GM21528 (cell line): ENCODE measurements around the gene GSTM3.
"Not testable (repeated sequence)": the region's sequence is repeated elsewhere in the genome, so short reads cannot be mapped to it uniquely, and the experiment has no call there.

Experiments used
- ATAC-seq: cut with Tn5 transposase; IDR thresholded peaks from one replicate; pipeline ENCODE4 v1.9.1; 2021; ENCODE audit warnings: mild to moderate bottlenecking, moderate library complexity; ENCODE audit not compliant: unreplicated experiment, low FRiP score

Gene GSTM3

GRCh38 chr1:109732390-109732881 is 8.4 kb downstream of the GSTM3 start:
- ATAC-seq = no peak

DNA sequence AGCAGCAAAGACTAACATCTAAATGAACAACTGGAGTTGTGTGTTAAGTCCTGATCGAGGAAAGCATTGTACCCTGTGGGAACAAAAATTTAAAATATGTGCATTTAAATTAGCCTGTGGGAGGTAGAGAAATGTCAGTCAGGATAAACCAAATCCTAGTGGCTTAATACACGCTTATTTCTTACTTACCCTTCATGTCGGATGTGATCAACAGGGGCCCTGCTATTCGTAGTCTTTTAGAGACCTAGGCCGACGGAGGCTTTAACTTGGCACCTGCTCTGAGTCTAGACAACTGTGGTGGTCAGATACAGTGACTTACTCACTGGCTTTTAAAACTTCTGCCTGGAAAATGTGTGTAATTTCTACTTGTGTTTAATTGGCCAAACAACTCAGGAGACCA is 10.2 kb downstream of the GSTM3 start:
- no peak for ATAC-seq

GRCh38 chr1:109728870-109729269 is 12.0 kb downstream of the GSTM3 start:
- ATAC-seq = no peak

DNA sequence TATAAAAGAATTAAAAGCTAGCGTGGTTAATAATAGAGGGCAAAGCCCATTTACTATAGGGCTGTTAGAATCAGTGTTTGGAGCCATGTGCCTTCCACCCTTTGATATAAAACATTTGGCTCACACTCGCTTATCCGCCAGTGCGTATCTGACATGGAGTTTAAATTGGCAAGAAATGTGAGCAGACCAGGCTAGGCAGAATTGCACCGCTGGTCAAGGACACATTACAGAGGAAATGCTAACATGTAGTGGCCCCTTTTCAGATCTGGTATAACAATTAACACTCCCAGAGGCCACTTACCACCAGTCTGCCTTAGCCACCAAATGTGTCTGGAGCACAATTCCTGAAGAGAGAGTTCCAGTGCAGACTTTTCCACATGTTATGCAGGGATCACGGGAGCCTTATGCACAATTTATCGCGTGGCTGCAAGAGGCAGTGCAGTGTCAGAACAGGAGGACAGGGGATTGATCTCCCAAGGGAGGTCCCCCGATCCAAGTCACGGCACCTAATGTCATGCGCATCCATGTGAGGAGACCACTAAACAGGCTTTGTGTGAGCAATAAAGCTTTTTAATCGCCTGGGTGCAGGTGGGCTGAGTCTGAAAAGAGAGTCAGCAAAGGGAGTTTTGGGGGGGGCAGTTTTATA is 14.0 kb downstream of the GSTM3 start:
- no peak for ATAC-seq

- ATAC-seq = no peak
These were observed 14.8 kb downstream of the GSTM3 start for GRCh38 chr1:109726007-109726406.

- no peak for ATAC-seq
These were observed 15.3 kb downstream of the GSTM3 start for GRCh38 chr1:109725510-109725909.

GRCh38 chr1:109724933-109725332 is 15.9 kb downstream of the GSTM3 start:
- no peak for ATAC-seq

GRCh38 chr1:109722908-109723691 is 17.7 kb downstream of the GSTM3 start:
- ATAC-seq = no peak

DNA sequence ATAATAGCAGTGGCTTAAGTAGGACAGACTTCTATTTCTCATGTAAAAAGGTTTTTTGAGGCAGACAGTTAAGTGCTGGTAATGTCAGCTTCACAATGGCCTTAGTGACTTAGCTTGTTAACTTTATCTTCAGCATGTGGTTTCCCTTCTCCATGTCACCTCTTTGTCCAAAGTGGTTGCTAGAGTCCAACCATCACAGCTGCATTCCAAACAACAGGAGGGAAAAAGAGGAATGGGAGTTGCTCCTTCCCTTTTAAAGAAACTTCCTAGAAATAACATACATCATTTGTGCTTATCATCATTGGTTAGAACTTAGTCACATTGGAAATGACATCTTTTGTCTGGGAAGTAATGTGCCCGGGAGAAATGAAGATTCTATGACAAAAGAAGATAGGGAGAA is 18.9 kb downstream of the GSTM3 start:
- ATAC-seq = no peak

DNA sequence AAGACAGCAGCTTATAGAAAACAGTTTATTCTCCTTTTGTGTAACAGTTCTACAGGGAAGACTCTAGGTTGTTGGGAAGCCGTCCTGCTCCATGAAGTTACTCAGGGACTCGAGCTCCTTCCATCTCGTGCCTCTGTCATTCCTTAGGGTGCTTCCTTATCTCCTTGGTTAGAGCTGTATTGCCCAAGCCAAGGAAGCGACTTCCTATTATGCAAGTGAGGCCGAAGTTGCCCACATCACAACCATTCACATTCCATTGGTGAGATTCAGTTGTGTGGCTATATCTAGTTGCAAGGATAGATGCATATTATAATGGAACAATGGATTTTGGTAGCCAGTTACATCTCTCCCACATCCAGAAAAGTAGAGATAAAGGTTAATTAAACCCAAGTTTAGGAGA is 19.8 kb downstream of the GSTM3 start:
- no peak for ATAC-seq

GRCh38 chr1:109719337-109719837 is 21.5 kb downstream of the GSTM3 start:
- no peak for ATAC-seq

- no peak for ATAC-seq
These were observed 22.3 kb downstream of the GSTM3 start for GRCh38 chr1:109718495-109718894.

GRCh38 chr1:109717729-109718128 is 23.1 kb downstream of the GSTM3 start:
- no peak for ATAC-seq

DNA sequence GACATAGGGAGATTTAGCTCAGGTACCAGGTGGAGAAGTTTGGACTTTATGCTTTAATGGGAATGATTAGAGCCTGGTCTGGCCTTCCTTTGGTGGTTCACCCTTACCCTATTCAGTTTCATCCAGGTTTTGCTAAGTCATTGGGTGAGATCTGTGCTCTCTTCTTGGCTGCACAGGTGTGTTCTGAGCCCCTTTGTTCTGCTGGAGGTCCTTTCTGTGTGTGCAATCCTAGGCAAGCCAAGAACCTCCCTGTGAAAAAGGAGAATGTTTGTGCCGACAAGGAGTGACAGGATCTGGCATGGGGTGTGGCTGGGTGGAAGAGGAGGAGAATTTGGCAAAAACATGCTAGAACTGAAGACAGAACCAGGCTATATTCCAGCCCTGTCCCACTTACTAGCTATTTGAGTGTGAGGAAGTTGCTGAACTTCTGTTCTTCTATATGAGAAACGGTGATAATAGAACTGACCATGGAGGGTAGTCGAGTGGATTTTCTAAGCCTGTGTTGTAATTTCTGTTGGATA is 24.2 kb downstream of the GSTM3 start:
- ATAC-seq = no peak

DNA sequence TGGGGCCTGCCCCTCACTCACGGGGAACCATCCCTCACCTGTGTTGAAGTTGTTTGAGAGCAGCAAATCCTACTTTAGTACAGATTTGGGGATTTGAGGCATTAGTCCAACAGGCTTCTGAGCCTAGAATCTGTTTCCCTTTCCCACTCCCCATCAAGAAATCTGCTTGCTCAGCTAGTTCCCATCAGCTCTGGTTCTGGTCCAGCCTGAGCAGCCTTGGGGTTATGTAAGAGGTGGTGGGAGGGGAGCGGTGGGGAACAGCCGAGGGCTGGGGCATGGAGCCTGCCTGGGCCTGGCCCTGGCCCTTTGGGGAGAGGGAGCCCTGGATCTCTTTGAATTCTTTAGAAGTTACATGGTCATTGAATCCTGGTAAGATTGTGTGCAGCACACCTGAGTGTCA is 24.7 kb downstream of the GSTM3 start:
- ATAC-seq = no peak

- ATAC-seq = no peak
These were observed 26.0 kb downstream of the GSTM3 start for GRCh38 chr1:109714661-109715372.

DNA sequence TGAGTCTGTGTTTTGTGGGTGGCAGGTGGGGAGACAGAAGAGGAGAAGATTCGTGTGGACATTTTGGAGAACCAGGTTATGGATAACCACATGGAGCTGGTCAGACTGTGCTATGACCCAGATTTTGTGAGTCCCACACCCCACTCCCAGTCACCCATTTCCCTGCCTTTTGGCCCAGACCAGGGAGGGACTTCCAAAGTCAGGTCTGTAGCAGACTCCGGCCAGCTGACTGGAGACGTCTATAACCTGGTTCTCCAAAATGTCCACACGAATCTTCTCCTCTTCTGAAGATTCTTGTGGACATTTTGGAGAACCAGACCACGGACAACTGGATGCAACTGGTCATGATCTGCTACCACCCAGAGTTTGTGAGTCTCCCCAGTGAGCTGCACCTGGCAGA is 27.2 kb downstream of the GSTM3 start:
- ATAC-seq = no peak

DNA sequence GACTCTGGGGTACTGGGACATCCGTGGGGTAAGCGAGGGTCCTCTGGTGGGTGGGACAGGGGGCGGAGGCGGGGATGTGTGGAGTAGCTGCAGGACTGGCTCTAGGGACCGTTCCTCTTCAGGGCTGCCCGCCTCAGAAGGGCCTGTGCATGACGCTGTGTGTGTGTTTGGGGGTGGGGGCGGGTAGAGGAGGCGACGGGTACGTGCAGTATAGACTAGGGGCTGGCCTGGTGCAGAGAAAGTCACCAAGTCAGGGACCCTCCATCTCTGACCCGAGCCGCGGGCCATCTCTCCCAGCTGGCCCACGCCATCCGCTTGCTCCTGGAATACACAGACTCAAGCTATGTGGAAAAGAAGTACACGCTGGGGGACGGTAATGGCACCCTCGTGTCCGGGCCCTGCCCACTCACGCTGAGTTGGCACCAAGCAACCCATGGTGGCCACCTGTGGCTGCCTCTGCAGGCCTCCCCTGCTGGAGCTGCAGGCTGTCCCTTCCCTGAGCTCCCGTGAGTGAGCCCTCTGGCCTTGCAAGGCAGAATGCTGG is 28.4 kb downstream of the GSTM3 start:
- ATAC-seq = no peak

DNA sequence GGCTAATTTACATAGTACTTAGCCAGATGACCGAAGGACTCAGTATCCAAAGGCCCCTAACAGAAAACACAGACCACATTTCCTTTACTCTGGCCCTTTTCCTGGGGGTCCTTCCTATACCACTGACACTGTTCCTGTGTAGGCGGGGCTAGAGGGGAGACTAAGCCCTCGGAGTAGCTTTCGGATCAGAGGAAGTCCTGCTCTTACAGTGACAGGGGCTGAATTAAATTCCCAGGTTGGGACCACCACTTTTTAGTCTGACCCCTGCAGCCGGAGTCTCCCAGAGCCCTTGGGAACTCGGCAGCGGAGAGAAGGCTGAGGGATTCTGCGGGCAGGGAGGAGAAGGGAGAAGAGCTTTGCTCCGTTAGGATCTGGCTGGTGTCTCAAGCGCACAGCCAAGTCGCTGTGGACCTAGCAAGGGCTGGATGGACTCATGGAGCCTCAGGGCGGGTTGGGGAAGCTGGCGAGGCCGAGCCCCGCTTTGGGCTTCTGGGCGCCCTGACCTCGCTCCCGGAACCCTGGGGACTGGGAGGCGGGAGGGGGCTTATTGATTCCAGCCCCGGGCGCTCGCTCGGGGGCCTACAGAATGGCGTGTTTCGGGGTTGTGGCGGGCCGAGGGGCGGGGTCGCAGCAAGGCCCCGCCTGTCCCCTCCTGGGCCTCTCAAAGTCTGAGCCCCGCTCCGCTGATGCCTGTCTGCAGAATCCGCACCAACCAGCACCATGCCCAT is 29.1 kb downstream of the GSTM3 start, which contains the start of gene GSTM5:
TSS of gene GSTM5 (plus strand) at position 659 of the 728 bp plus-strand sequence. CDS start at position 721, 62 bp downstream.
- ATAC-seq = not testable (repeated sequence)

DNA sequence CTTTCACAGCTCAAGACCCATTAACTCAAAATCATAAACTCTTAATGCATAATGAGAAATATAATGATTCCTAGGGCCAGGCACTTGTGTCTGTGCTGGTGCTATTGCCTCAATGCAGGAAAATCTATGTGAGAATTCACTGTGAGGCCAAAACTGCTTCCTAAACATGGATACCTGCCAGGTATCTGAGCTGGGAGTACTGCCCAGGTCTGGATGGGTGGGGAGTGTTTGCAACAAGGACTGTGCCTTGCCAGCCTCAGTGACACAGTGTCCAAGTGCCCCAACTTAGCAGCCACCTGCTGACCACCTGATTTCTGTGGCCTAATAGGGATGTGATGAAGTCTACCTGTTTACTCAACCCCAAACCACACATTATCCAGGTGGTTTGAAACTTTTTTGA is 31.0 kb downstream of the GSTM3 start:
- ATAC-seq = not testable (repeated sequence)
